Lung (tissue), 12 donors: Measurements from ENCODE around the gene SESN1. TPM values are rescaled to one million over a fixed set of nuclear protein-coding genes. Genes with fewer than 3 reads are reported as not detected.

Experiments used
- ATAC-seq: fragments of 200-7000 bp; cut with Tn5 transposase; one replicate; pipeline ENCODE4 v1.9.1; 2020; ENCODE audit warnings: moderate number of reproducible peaks; ENCODE audit not compliant: insufficient read depth, low FRiP score
- DNase-seq, 3 donors: peaks; one replicate each; pipeline ENCODE4 v3.0.0-alpha.2; 2013 to 2017
- H3K27ac ChIP-seq, 2 donors: one replicate each; pipeline ENCODE4 v1.5.1; 2013; ENCODE audit warnings: mild to moderate bottlenecking in 2 of 2, moderate library complexity in 2 of 2, control low read depth in 1 of 2, inconsistent platforms in 1 of 2, low read depth in 1 of 2, low read length in 1 of 2
- H3K27me3 ChIP-seq, 3 donors: one replicate each; pipeline ENCODE4 v1.5.1; 2013; ENCODE audit warnings: low read length in 2 of 3; ENCODE audit not compliant: control insufficient read depth in 3 of 3, insufficient read depth in 3 of 3
- H3K36me3 ChIP-seq, 4 donors: one replicate each; pipeline ENCODE4 v1.5.1; 2013; ENCODE audit warnings: low read length in 4 of 4, mild to moderate bottlenecking in 1 of 4, moderate library complexity in 1 of 4; ENCODE audit not compliant: control insufficient read depth in 4 of 4, insufficient read depth in 4 of 4
- H3K4me1 ChIP-seq, 5 donors: one replicate each; pipeline ENCODE4 v1.5.1; 2013; ENCODE audit warnings: low read length in 5 of 5, mild to moderate bottlenecking in 2 of 5, moderate library complexity in 1 of 5; ENCODE audit not compliant: control insufficient read depth in 5 of 5, insufficient read depth in 5 of 5
- H3K4me3 ChIP-seq: one replicate; pipeline ENCODE4 v1.5.1; 2013; ENCODE audit warnings: mild to moderate bottlenecking, control low read depth, moderate library complexity
- H3K9ac ChIP-seq, 2 donors: one replicate each; pipeline ENCODE4 v1.5.1; 2013; ENCODE audit warnings: low read length in 2 of 2, control low read depth in 1 of 2; ENCODE audit not compliant: insufficient read depth in 1 of 2
- H3K9me3 ChIP-seq, 4 donors: one replicate each; pipeline ENCODE4 v1.5.1; 2013; ENCODE audit warnings: low read length in 3 of 4, mild to moderate bottlenecking in 1 of 4, moderate library complexity in 1 of 4; ENCODE audit not compliant: control insufficient read depth in 4 of 4, insufficient read depth in 3 of 4
- CTCF ChIP-seq: IDR thresholded peaks from 2 replicates; pipeline ENCODE4 v1.5.1; 2012; ENCODE audit warnings: mild to moderate bottlenecking; ENCODE audit errors: control extremely low read depth, extremely low read depth
- WGBS, 2 donors: extraction: QIAGEN DNeasy Blood & Tissue Kit; methylation state at CpG; one replicate each; pipeline ENCODE4 v1.1.7; 2013; 5-methylcytosine and 5-hydroxymethylcytosine counted together
- polyA plus RNA-seq, 2 donors: library from polyadenylated mRNA; stranded (reverse); fragments of 200-250 nt; gene quantifications; one replicate each; pipeline ENCODE4 v1.2.1, GENCODE V29; 2013
- total RNA-seq, 2 donors: library from RNA; depleted of rRNA in 1 of 2; stranded (reverse); fragments of >200 nt in 1 of 2; gene quantifications; one replicate each; pipeline ENCODE4 v1.2.1, GENCODE V29; 2014 to 2021
- donor health status: control.
- donor health status: control.
- donor health status: Bipolar disorder and iron deficiency.
- donor health status: healthy.
- donor health status: DM: yes; HTN: yes; CAD: no.

Gene SESN1
- total and polyA plus RNA-seq, 4 donors = 12.9 to 69.8 (median 21.0) TPM

DNA sequence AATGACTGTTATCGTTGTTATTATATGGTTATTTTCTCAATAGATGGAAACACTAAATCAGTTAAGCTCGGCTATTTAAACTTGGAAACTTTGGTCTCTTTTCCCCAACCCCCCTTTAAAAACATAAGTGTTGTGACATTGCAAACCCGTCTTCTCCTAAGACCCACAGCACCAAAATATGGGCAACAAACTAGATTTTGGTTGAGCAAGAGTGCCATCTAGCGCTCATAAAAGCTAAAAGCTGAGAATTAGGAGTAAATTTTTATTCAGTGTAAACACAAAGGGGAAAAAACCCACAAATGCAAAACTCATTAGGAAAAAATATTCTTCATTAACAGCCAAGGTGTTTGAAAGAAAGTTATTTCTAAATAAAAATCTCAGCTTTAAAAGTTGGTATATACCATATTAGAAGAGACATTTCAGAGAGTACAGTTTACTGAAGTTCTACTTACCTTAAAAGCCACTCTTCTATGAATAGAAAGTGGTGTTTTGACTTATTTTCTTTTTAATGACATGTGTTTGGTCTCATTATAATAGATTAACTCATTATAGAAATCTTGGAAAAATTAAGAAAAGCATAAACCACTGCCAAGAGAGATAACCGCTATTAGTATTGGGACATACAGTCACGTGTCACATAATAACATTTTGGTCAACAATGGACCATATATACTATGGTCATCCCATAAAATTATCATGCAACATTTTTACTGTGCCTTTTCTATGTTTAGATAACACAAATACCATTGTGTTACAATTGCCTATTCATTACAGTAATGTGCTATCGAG, 21.1 kb downstream of the SESN1 start:
- Histone ChIP-seq H3K9me3 (no peaks in the 10 kb centered on the region), H3K27ac (no peak overlapping the region), H3K4me3 (no peak overlapping the region), H3K9ac (no peak overlapping the region), H3K4me1 (peaks cover 0 to 15% (median 8%) of the 10 kb centered on the region in 5 donors), H3K27me3 (no peaks in the 10 kb centered on the region), H3K36me3 (no peaks in the 10 kb centered on the region)
- 37 to 44% methylated on average over 7 of the region's 7 CpGs for WGBS, 2 donors
- ATAC-seq (peak; percentile 58), DNase-seq (peak; percentile 57 to 94 (median 94))
- peak; percentile 64 for TF ChIP-seq CTCF

DNA sequence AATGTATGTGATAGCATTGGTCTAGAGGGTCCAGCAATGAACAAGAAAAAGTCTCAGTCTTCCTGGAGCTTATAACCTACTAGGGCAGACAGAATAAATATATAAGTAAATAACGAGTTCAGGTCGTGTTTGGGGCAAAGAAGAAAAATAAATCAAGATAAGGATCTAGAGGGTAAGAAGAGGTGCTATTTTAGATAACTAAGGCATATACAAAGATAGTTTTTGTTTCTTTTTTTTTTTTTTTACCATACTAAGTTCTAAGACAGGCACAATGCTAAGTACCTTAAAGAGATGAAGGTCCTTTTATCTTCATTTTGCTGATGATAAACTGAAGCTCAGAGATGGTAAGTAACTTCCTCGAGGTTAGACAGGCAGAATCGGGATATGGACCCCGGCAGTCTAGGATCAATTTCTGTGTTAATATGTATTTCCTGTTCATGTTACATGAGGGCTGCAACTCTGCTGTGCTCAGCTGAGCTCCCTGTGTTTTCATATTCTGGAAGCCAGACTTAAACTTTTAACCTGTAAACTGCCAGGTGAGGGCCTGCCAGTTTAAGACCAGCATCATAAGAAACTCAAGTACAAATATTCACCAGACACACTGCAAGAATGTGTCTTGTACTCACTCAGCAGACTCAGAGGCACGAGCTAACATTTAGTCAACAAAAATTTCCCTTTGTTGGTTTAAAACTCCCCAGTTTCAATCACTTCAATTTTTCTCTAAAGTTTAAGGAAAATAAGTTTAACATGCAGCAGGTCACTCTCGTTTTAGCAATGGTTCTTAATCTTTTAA, 23.3 kb downstream of the SESN1 start:
- Histone ChIP-seq H3K4me3 (no peak overlapping the region), H3K4me1 (peaks cover 0 to 15% (median 8%) of the 10 kb centered on the region in 5 donors), H3K36me3 (no peaks in the 10 kb centered on the region), H3K9ac (peak overlapping the region in 1 of 2 donors; percentile 27), H3K27ac (no peak overlapping the region), H3K27me3 (no peaks in the 10 kb centered on the region), H3K9me3 (no peaks in the 10 kb centered on the region)
- 29 to 55% methylated on average over 7 of the region's 7 CpGs for whole genome bisulfite sequencing, 2 donors
- DNase-seq (peak in 2 of 3 donors; percentile 17 to 43), ATAC-seq (no peak)
- TF ChIP-seq CTCF = no peak

DNA sequence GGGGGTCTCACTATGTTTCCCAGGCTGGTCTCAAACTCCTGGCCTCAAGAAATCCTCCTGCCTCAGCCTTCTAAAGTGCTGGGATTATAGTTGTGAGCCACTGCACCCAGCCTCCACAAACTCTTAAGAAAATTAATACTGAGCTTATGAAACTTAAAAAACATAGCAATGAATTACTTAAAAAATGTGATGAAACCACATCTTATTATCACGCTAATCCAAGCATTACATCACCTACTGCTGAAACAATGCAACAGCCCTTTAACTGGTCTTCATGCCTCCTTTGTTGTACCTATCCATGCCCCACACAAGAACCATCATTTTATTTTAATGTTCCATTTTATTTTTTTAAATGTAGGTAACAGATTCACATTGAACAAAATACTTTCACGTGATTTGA, 24.9 kb downstream of the SESN1 start:
- H3K4me1 ChIP-seq = peaks cover 0 to 15% (median 7%) of the 10 kb centered on the region in 5 donors
- H3K9ac ChIP-seq = no peak overlapping the region
- ATAC-seq = no peak
- DNase-seq = no peak
- H3K4me3 ChIP-seq = no peak overlapping the region
- 54 to 71% methylated on average over 2 of the region's 2 CpGs for WGBS, 2 donors
- no peak overlapping the region for H3K27ac ChIP-seq
- no peaks in the 10 kb centered on the region for H3K9me3 ChIP-seq
- no peaks in the 10 kb centered on the region for H3K36me3 ChIP-seq
- no peaks in the 10 kb centered on the region for H3K27me3 ChIP-seq
- no peak for TF ChIP-seq CTCF
